ENCODE data around the gene PXMP4.

Gene PXMP4

GRCh38 chr20:33719989-33720709, at the start of gene PXMP4:
TSS of gene PXMP4 (minus strand) at chr20:33720310. CDS start at chr20:33720207, 103 bp downstream.
- Histone ChIP-seq H3K4me1 (ENCODE audit: control insufficient read depth, insufficient read depth, low read length) (no peaks in the 10 kb centered on the region), H3K27ac (ENCODE audit: extremely low read depth, low read depth, low read length) (no peak within 1 kb of the TSS; the same call in 1 of the 2 replicates), H3K4me3 (ENCODE audit: low read depth, low read length) (peak within 1 kb of the TSS; percentile 53), H3K36me3 (ENCODE audit: control insufficient read depth in 2 of 2, insufficient read depth in 1 of 2, low read length in 2 of 2) (no peaks in the 10 kb centered on the region), H3K9me3 (ENCODE audit: control insufficient read depth, insufficient read depth, low read depth, low read length) (no peaks in the 10 kb centered on the region)
- POLR2A ChIA-PET = interaction anchor here (0.9 to 1.5 kb wide), 4 partner anchors 12 to 393 kb away, joined by 3 to 7 read pairs (median 4); partner anchors contain the start of genes C20orf144 and ZNF341
- CTCF ChIA-PET = interaction anchor here (1.8 kb wide), 1 partner anchor 66 kb away, joined by 5 read pairs; no protein-coding TSS in a partner anchor
- TF ChIP-seq ZBTB20 (tag by site-specific recombination; IDR thresholded peaks at IDR 0.05) (no peak), ZNF521 (tag by site-specific recombination; IDR thresholded peaks at IDR 0.05) (no peak), ZNF280C (tag by site-specific recombination; IDR thresholded peaks at IDR 0.05) (no peak), SP7 (tag by site-specific recombination; IDR thresholded peaks at IDR 0.05) (no peak), ZBTB8A (tag by site-specific recombination; IDR thresholded peaks at IDR 0.05) (no peak), ZNF596 (tag by site-specific recombination; IDR thresholded peaks at IDR 0.05) (no peak), ZNF658 (tag by site-specific recombination; IDR thresholded peaks at IDR 0.05) (no peak), ZNF639 (tag by site-specific recombination; IDR thresholded peaks at IDR 0.05) (no peak), ZBTB11 (tag by site-specific recombination; conservative IDR thresholded peaks at IDR 0.05; ENCODE audit: low read depth) (no peak), ZNF157 (tag by site-specific recombination; IDR thresholded peaks at IDR 0.05) (no peak), ZNF18 (tag by site-specific recombination; IDR thresholded peaks at IDR 0.05) (no peak), ZNF488 (tag by site-specific recombination; IDR thresholded peaks at IDR 0.05) (no peak), ZNF473 (tag by site-specific recombination; IDR thresholded peaks at IDR 0.05) (no peak), REST (tag by site-specific recombination; IDR thresholded peaks at IDR 0.05) (no peak), ZNF837 (tag by site-specific recombination; IDR thresholded peaks at IDR 0.05) (no peak), ZNF239 (tag by site-specific recombination; IDR thresholded peaks at IDR 0.05) (no peak), TSHZ1 (tag by site-specific recombination; IDR thresholded peaks at IDR 0.05; ENCODE audit: borderline replicate concordance) (no peak), ZNF394 (tag by site-specific recombination; IDR thresholded peaks at IDR 0.05; ENCODE audit: borderline replicate concordance) (no peak), HOXA7 (CRISPR knock-in tag; IDR thresholded peaks at IDR 0.05; ENCODE audit: borderline replicate concordance) (no peak)

All from HEK293 (cell line).